Peyer's patch (tissue), 4 donors: ENCODE results near the gene DHX58.

ENCODE experiments used
- CTCF ChIP-seq, 6 experiments: fragments of 450-650 bp in 4 of 6; fragments of 200-600 bp in 2 of 6; sonication (generic) in 1 of 6; IDR thresholded peaks; one replicate each; pipeline ENCODE4 v1.5.1; 2017 to 2019; ENCODE audit warnings: antibody characterized with exemption in 6 of 6, mild to moderate bottlenecking in 3 of 6, moderate library complexity in 1 of 6
- POLR2A ChIP-seq, 2 donors: fragments of 450-650 bp; IDR thresholded peaks; one replicate each; pipeline ENCODE4 v1.5.1; 2017; ENCODE audit warnings: antibody characterized with exemption in 2 of 2, mild to moderate bottlenecking in 2 of 2, moderate library complexity in 2 of 2

GRCh38 chr17:42122371-42123303, 10.1 kb upstream of the DHX58 start, which contains the start of gene HSPB9:
- TF ChIP-seq CTCF (IDR thresholded peaks at IDR 0.05): no peak
- no peak for TF ChIP-seq POLR2A (IDR thresholded peaks at IDR 0.05)
